Ishikawa (cell line): ENCODE results near the gene APBB2.

ENCODE experiments used
- CEBPB ChIP-seq: IDR thresholded peaks from 2 replicates; pipeline ENCODE4 v1.6.1; 2012
- CREB1 ChIP-seq: IDR thresholded peaks from 2 replicates; pipeline ENCODE4 v1.6.1; 2012; ENCODE audit warnings: low read depth
- EGR1 ChIP-seq: IDR thresholded peaks from 2 replicates; pipeline ENCODE4 v1.6.1; 2012
- EP300 ChIP-seq: IDR thresholded peaks from 2 replicates; pipeline ENCODE4 v1.6.1; 2012; ENCODE audit warnings: borderline replicate concordance
- FOXM1 ChIP-seq: IDR thresholded peaks from 2 replicates; pipeline ENCODE4 v1.6.1; 2012; ENCODE audit warnings: low read depth, borderline replicate concordance
- NFIC ChIP-seq: IDR thresholded peaks from 2 replicates; pipeline ENCODE4 v1.6.1; 2012
- RAD21 ChIP-seq: IDR thresholded peaks from 2 replicates; pipeline ENCODE4 v1.6.1; 2012; ENCODE audit warnings: low read depth
- TAF1 ChIP-seq: IDR thresholded peaks from 2 replicates; pipeline ENCODE4 v1.6.1; 2012; ENCODE audit warnings: low read depth, mild to moderate bottlenecking
- TCF12 ChIP-seq: IDR thresholded peaks from 2 replicates; pipeline ENCODE4 v1.6.1; 2012; ENCODE audit warnings: low read depth
- TEAD4 ChIP-seq: IDR thresholded peaks from 2 replicates; pipeline ENCODE4 v1.6.1; 2012
- YY1 ChIP-seq: IDR thresholded peaks from 2 replicates; pipeline ENCODE4 v1.6.1; 2012; ENCODE audit warnings: low read depth
- ZBTB7A ChIP-seq: IDR thresholded peaks from 2 replicates; pipeline ENCODE4 v1.6.1; 2012; ENCODE audit warnings: low read depth
- TF ChIP-seq, protein P1 (sequence below): IDR thresholded peaks from 2 replicates; pipeline ENCODE4 v1.6.1; 2012
- TF ChIP-seq, protein P2 (sequence below): IDR thresholded peaks from 2 replicates; pipeline ENCODE4 v1.6.1; 2012; ENCODE audit warnings: low read depth, mild to moderate bottlenecking
- TF ChIP-seq, protein P3 (sequence below): IDR thresholded peaks from 2 replicates; pipeline ENCODE4 v1.6.1; 2012

The APBB2 gene

DNA sequence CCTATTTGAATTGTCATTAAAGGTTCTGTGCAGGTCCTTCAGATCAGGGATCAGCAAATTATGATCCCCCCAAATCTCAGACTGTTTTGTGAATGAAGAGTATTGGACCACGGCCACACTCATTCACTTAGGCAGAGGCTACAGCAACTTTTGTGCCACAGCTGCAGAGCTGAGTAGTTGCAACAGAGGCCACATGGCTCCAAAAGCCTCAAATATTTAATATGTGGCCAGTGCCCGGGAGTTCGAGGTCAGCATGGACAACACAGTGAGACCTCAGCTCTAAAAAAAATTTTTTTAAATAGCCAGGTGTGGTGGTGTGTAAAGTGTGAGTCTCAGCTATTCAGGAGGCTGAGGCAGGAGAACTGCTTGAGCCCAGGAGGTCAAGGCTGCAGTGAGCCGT, 363.8 kb downstream of the APBB2 start:
- no peak for TF ChIP-seq YY1
- no peak for TF ChIP-seq TEAD4
- TF ChIP-seq ZBTB7A = no peak
- no peak for TF ChIP-seq FOXM1
- TF ChIP-seq EGR1 = no peak
- TF ChIP-seq CREB1 = no peak
- TF ChIP-seq TAF1 = no peak
- no peak for TF ChIP-seq TCF12
- no peak for TF ChIP-seq RAD21
- TF ChIP-seq CEBPB = no peak
- no peak for TF ChIP-seq NFIC
- no peak for TF ChIP-seq EP300
- TF ChIP-seq, protein P1, sequence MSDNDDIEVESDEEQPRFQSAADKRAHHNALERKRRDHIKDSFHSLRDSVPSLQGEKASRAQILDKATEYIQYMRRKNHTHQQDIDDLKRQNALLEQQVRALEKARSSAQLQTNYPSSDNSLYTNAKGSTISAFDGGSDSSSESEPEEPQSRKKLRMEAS = no peak
- TF ChIP-seq, protein P2, sequence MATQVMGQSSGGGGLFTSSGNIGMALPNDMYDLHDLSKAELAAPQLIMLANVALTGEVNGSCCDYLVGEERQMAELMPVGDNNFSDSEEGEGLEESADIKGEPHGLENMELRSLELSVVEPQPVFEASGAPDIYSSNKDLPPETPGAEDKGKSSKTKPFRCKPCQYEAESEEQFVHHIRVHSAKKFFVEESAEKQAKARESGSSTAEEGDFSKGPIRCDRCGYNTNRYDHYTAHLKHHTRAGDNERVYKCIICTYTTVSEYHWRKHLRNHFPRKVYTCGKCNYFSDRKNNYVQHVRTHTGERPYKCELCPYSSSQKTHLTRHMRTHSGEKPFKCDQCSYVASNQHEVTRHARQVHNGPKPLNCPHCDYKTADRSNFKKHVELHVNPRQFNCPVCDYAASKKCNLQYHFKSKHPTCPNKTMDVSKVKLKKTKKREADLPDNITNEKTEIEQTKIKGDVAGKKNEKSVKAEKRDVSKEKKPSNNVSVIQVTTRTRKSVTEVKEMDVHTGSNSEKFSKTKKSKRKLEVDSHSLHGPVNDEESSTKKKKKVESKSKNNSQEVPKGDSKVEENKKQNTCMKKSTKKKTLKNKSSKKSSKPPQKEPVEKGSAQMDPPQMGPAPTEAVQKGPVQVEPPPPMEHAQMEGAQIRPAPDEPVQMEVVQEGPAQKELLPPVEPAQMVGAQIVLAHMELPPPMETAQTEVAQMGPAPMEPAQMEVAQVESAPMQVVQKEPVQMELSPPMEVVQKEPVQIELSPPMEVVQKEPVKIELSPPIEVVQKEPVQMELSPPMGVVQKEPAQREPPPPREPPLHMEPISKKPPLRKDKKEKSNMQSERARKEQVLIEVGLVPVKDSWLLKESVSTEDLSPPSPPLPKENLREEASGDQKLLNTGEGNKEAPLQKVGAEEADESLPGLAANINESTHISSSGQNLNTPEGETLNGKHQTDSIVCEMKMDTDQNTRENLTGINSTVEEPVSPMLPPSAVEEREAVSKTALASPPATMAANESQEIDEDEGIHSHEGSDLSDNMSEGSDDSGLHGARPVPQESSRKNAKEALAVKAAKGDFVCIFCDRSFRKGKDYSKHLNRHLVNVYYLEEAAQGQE = no peak

DNA sequence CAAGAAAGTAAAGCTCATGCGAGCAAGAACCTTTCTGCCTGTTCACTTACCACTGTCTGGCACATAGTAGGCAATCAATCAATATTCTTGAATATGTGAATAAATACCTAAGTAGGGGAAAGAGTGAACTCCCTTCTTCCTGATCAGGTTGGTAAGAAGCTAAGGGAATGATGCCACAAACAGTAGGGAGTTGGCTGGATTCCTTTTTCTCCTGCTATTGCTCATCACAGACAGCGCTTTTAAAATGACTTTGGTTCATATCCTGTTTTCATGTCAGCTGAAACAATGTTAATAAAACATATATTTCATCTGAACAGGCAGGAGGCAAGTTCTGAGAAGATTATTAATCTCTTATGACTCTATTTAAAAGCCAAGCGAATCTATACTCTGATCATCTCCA, 365.4 kb downstream of the APBB2 start:
- TF ChIP-seq, protein P3, sequence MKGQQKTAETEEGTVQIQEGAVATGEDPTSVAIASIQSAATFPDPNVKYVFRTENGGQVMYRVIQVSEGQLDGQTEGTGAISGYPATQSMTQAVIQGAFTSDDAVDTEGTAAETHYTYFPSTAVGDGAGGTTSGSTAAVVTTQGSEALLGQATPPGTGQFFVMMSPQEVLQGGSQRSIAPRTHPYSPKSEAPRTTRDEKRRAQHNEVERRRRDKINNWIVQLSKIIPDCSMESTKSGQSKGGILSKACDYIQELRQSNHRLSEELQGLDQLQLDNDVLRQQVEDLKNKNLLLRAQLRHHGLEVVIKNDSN = no peak
- no peak for TF ChIP-seq ZBTB7A
- TF ChIP-seq CREB1 = no peak
- TF ChIP-seq YY1 = no peak
- no peak for TF ChIP-seq RAD21

DNA sequence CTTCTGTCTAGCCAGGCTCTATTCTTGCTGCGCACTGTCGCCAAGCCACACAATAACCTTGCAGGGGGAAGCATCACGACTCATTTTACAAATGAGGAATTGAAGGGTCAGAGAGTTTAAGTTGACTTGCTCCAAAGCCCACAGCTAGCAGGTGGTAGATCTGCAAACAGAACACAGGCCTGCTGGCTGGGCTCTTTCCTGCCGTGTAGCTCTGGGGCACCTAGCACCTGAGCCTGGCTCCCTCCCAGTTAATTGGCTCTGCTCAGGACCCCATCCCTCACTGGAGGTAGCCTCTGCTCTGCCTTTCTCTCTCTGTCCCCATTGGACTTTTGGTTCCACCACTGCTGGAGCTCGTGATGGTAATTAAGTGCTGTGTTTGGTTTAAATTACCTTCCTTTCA, 366.1 kb downstream of the APBB2 start:
- TF ChIP-seq TEAD4 (no peak), TAF1 (no peak), EGR1 (no peak), CEBPB (no peak), TCF12 (no peak), ZBTB7A (no peak), FOXM1 (no peak), RAD21 (no peak), CREB1 (no peak), NFIC (no peak), YY1 (no peak), EP300 (no peak)
- TF ChIP-seq, protein P2 = no peak
- TF ChIP-seq, protein P1 = no peak
- TF ChIP-seq, protein P3 = no peak

DNA sequence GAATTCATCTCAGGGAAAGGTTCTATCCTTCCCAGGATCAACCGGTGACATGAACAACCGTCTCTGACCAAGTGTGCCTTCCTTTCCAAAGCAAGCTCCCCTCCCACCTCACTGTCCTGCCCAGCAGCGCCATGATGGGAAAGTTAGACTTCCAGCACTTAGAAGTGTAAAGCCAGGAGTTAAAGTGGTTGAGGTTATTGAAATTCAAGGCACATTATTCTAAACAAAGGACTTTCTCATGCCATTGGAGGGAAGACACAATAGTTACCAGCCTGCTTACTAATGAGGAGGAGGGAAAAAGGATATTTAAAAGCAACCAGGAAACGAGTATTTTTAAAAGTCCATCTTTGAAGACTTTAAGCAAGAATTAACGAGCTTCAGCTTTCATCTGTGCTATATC, 367.8 kb downstream of the APBB2 start:
- TF ChIP-seq, protein P1 = no peak
- TF ChIP-seq CEBPB (no peak), TEAD4 (no peak), TCF12 (no peak), RAD21 (no peak)
- TF ChIP-seq, protein P2 = no peak
- TF ChIP-seq, protein P3 = no peak
